Stimulated activated CD4-positive, alpha-beta T cell treated with anti-CD3 and anti-CD28 coated beads, Interleukin-15, amount 100 ng/mL, for 1 hour (primary cell): ENCODE data around the gene SRGAP1.
"Not testable (repeated sequence)": the region's sequence is repeated elsewhere in the genome, so short reads cannot be mapped to it uniquely, and the experiment has no call there.

ENCODE experiments used
- DNase-seq, 2 donors: peaks; one replicate each; pipeline ENCODE4 v3.0.0-alpha.2; 2020; ENCODE audit warnings: low read depth in 1 of 2, low spot score in 1 of 2

The SRGAP1 gene

GRCh38 chr12:64107776-64108175 is 263.3 kb downstream of the SRGAP1 start:
- no peak for DNase-seq

GRCh38 chr12:64109706-64110105 is 265.2 kb downstream of the SRGAP1 start:
- DNase-seq = no peak

- no peak for DNase-seq
Measured at GRCh38 chr12:64110864-64111263, 266.4 kb downstream of the SRGAP1 start.

GRCh38 chr12:64116969-64117368 is 272.5 kb downstream of the SRGAP1 start:
- no peak for DNase-seq

- no peak for DNase-seq
Measured at GRCh38 chr12:64120568-64120967, 276.1 kb downstream of the SRGAP1 start.

- not testable (repeated sequence) for DNase-seq
Measured at GRCh38 chr12:64121086-64121485, 276.6 kb downstream of the SRGAP1 start.

GRCh38 chr12:64122154-64122553 is 277.7 kb downstream of the SRGAP1 start:
- DNase-seq = no peak

- DNase-seq = no peak
Measured at GRCh38 chr12:64122995-64123394, 278.5 kb downstream of the SRGAP1 start.

- no peak for DNase-seq
Measured at GRCh38 chr12:64123448-64123847, 278.9 kb downstream of the SRGAP1 start.

- no peak for DNase-seq
Measured at GRCh38 chr12:64124511-64125197, 280.2 kb downstream of the SRGAP1 start.

GRCh38 chr12:64125913-64126312 is 281.4 kb downstream of the SRGAP1 start:
- no peak for DNase-seq

- no peak for DNase-seq
Measured at GRCh38 chr12:64127811-64128210, 283.3 kb downstream of the SRGAP1 start.

GRCh38 chr12:64128366-64128765 is 283.9 kb downstream of the SRGAP1 start:
- no peak for DNase-seq

GRCh38 chr12:64130476-64130875 is 286.0 kb downstream of the SRGAP1 start:
- not testable (repeated sequence) for DNase-seq

- not testable (repeated sequence) for DNase-seq
Measured at GRCh38 chr12:64131456-64131855, 287.0 kb downstream of the SRGAP1 start.

- not testable (repeated sequence) for DNase-seq
Measured at GRCh38 chr12:64132672-64133071, 288.2 kb downstream of the SRGAP1 start.

GRCh38 chr12:64137117-64137516 is 292.6 kb downstream of the SRGAP1 start:
- DNase-seq = no peak

- DNase-seq = no peak
Measured at GRCh38 chr12:64139021-64139420, 294.5 kb downstream of the SRGAP1 start.

GRCh38 chr12:64142382-64142781 is 297.9 kb downstream of the SRGAP1 start:
- DNase-seq = no peak

- no peak for DNase-seq
Measured at GRCh38 chr12:64142784-64143183, 298.3 kb downstream of the SRGAP1 start.

GRCh38 chr12:64145226-64145625 is 300.7 kb downstream of the SRGAP1 start:
- DNase-seq = no peak

- DNase-seq = no peak
Measured at GRCh38 chr12:64147011-64147631, 302.6 kb downstream of the SRGAP1 start.

- DNase-seq = no peak
Measured at GRCh38 chr12:64147875-64148274, 303.4 kb downstream of the SRGAP1 start.
